SH-SY5Y (cell line): ENCODE results near the gene TAOK3.

Experiments
- GATA2 ChIP-seq: IDR thresholded peaks from 2 replicates; pipeline ENCODE4 v1.6.1; 2011; ENCODE audit warnings: mild to moderate bottlenecking, low read depth, low read length
- GATA3 ChIP-seq: IDR thresholded peaks from 2 replicates; pipeline ENCODE4 v1.6.1; 2011; ENCODE audit warnings: low read depth, mild to moderate bottlenecking, low read length, moderate library complexity

TAOK3 gene

GRCh38 chr12:118334939-118335567 lies 37.7 kb downstream of the TAOK3 start:
- TF ChIP-seq GATA3 = no peak
- no peak for TF ChIP-seq GATA2

- TF ChIP-seq GATA2 (no peak), GATA3 (no peak)
These were observed 38.5 kb downstream of the TAOK3 start for GRCh38 chr12:118334241-118334640.

DNA sequence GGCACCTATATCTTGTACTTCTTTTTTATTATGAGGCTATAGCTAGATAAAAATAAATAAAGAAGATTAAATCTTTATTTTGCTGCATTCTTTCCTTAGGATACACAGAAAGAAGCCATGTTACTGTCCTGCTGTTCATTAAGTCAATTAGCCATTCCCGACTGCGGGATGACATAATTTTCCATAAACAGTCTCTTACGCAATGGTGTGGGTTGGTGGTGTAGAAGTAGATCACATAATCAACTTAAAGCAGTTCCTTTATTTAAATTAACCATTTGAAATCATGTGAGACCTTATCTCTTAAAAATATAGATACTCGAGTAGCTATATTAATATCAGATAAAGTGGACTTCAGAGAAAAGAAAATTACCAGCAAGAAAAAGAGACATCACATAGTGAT lies 40.2 kb downstream of the TAOK3 start:
- no peak for TF ChIP-seq GATA3

DNA sequence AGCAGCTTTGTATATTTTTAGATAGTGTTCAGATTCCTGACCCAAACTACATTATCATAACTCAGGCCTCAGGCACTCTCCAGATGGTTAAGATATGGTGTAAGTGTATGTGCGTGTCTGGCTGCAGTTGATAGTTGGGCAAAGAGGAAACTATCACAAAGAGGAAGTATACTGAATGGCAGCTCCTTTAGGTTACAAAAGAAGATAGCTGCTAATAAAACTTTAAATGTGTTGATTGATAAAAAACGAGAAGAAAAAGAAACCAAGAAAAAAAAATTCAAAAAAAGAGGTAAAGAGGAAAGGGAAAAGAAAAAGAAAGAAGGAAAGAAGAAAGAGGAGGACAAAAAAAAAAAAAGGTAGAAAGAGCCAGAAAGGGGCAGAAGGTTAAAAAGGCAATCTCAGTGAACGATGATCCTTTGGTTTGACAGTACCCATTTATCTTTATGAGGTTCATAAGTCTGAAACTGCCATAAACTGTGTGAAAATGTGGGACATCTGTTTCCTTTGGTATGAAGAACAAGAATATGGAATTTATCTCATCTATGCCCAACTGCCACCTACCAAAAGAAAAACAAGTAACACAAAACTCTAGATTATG lies 42.2 kb downstream of the TAOK3 start:
- TF ChIP-seq GATA3 (peak; percentile 80), GATA2 (peak; percentile 75)

DNA sequence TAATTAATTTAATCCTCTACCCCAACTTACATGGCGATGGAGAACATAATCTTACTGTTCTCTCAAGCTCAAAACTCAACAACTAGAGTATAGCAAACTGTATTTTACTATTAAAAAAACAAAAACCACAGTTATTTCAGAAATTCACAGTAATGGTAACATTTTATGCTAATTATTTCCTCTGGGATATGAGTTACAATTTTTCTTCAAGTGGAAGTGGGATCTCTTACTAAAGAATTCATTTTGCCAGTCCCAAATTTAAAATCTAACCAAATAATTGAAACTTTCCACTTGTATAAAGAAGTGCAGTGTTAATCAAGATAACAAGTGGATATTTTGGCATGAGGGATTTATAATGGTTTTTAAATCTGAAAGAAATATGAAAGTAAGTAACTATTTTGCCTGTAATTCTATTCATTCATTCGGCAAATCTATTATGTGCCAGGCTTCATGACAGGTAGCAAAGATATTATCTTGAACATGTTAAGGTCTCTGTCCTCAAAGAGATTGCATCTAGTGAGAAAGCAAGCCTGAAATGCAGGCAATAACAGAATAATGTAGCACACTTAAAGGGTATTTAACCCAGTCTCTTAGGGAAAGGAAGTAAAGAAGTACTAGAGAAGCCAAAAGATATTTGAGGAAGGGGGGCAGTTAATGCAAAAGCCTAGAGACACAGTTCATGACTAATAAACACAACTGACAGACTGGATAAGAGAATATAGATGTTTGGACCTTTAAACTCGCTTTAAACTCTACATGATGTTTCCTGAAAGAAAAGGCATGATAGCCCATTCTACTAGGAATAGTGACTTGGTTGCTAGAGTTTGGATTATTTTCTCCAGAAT lies 44.0 kb downstream of the TAOK3 start:
- TF ChIP-seq GATA2 = peak; percentile 52; the same call in 1 of the 2 replicates
- TF ChIP-seq GATA3 = peak; percentile 78

GRCh38 chr12:118327391-118327790 lies 45.3 kb downstream of the TAOK3 start:
- no peak; the same call in 1 of the 2 replicates for TF ChIP-seq GATA3
- TF ChIP-seq GATA2 = no peak

- TF ChIP-seq GATA2 (0 out of 2 replicates have a peak, but pooled peaks have one; percentile 15), GATA3 (peak; percentile 92)
These were observed 45.7 kb downstream of the TAOK3 start for GRCh38 chr12:118326991-118327390.

- TF ChIP-seq GATA2 (no peak), GATA3 (no peak)
These were observed 47.6 kb downstream of the TAOK3 start for GRCh38 chr12:118325081-118325480.

DNA sequence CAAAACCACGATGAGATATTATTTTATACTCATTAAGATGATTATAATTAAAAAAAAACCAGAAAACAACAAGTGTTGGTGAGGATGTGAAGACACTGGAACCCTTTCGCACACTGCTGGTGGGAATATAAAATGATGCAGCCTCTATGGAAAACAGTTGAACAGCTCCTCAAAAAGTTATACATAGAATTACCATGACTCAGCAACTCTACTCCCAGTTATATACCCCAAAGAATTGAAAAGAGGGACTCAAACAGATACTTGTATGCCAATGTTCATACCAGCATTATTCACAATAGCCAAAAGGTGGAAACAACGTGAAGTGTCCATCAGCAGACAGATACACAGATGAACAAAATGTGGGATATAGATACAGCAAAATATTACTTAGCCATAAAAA lies 53.1 kb downstream of the TAOK3 start:
- TF ChIP-seq GATA2 (no peak), GATA3 (no peak)

GRCh38 chr12:118318744-118319143 lies 54.0 kb downstream of the TAOK3 start:
- no peak for TF ChIP-seq GATA3
- TF ChIP-seq GATA2 = no peak

DNA sequence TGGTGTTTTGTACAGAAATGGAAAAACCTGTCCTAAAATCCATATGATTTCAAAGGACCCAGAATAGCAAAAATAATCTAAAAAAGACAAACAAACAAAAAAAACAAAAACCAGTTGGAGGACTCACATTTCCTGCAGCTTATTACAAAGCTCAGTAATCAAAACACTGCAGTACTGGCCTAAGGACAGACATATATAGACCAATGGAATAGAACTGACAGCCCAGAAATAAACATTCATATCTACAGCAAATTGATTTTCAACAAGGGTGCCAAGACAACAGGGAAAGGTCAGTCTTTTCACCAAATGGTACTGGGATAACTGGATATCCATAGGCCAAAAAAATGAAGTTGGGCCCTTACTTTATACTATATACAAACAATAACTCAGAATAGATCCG lies 55.0 kb downstream of the TAOK3 start:
- TF ChIP-seq GATA3 (no peak), GATA2 (no peak)

DNA sequence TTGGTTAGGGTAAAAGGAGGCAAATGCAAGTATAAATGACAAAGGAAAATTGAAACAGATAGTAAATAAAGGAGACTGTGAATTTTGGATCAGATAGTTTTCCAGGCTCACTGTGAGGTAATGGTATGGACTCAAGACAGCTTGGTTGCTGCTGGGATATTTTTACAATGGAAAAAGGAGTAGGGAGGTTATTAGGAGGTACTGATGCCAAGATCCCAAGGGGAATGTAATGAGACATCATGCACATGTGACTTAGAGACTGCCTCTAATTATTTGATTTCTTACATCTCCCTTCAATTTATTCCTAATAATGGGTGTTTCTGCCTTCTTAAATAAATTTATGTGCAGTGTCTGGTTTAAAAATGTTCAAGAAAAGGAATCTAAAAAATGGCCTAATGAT lies 56.9 kb downstream of the TAOK3 start:
- TF ChIP-seq GATA2 (no peak), GATA3 (no peak)

GRCh38 chr12:118312578-118312977 lies 60.1 kb downstream of the TAOK3 start:
- TF ChIP-seq GATA2 = no peak
- no peak for TF ChIP-seq GATA3

GRCh38 chr12:118311666-118312065 lies 61.0 kb downstream of the TAOK3 start:
- no peak for TF ChIP-seq GATA2
- TF ChIP-seq GATA3 = no peak

DNA sequence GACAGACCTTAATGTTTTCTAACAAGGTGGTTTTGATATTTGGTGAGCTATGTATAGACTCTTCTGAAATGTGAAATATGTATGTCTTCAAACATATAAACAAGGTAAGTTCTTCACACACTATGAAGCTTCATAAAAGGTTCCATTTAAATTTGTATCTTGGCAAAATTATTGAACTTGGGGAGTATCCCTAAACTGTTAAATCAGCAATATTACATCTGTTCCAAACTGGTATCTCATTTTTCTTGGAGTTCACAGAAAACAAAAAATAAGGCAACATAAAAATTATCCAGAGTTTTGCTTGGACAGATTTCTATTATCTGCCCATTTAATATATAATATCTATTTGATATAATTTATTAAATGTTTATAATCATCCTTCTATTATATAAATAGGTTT lies 62.4 kb downstream of the TAOK3 start:
- no peak for TF ChIP-seq GATA3
- TF ChIP-seq GATA2 = no peak
